Activated T-helper 1 cell treated with Interleukin-2 at 50 U/mL for 16 hours (primary cell): Measurements from ENCODE around the gene NOL4L.
A peak's percentile ranks its signal among the peaks of the same experiment; 100 is the strongest.
"Not testable (repeated sequence)": the region's sequence is repeated elsewhere in the genome, so short reads cannot be mapped to it uniquely, and the experiment has no call there.

Experiments used
- DNase-seq: peaks from one replicate; pipeline ENCODE4 v3.0.0-alpha.2; 2020; ENCODE audit warnings: low read depth

NOL4L gene

GRCh38 chr20:32507998-32508774, 76.9 kb downstream of the NOL4L start:
- DNase-seq = no peak

DNA sequence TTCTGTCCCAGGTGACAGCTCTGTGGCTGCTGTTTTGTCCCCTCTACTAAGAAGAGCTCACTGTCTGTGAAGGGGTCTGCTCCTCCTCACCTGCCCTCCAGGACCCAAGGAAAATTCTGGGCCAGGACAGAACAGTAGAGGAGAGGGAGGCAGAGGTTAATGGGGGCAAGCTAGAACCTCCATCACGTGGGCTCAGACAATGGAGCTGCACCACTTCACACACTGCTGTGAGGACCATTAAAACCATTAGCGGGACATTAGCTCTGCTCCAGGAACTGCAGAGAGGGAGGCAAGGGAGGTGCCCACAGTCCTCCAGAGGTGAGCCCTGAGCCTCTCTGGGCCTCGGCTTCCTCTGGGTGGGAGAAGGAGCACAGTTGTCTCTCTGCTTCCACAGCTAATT, 78.4 kb downstream of the NOL4L start:
- no peak for DNase-seq

GRCh38 chr20:32505723-32506473, 79.2 kb downstream of the NOL4L start:
- no peak for DNase-seq

DNA sequence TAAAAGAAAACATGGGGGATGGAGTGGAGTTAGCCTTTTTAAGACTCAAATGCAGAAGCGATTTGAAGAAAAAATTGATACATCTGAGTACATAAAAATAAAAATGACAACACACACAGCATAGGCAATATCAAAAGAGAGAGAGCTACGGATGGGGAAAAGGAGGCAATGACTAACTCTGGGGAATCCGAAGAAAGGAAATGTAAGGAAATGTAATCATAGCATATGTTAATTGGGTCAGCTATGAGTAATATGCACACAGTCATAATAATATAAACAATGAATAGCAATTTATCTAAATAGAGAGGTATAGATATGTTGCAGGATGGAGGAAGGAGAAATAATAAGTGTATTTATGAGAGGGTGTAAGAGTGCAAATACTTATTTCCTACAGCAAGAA, 83.4 kb downstream of the NOL4L start:
- DNase-seq = no peak

GRCh38 chr20:32497589-32498224, 87.4 kb downstream of the NOL4L start:
- no peak for DNase-seq

DNA sequence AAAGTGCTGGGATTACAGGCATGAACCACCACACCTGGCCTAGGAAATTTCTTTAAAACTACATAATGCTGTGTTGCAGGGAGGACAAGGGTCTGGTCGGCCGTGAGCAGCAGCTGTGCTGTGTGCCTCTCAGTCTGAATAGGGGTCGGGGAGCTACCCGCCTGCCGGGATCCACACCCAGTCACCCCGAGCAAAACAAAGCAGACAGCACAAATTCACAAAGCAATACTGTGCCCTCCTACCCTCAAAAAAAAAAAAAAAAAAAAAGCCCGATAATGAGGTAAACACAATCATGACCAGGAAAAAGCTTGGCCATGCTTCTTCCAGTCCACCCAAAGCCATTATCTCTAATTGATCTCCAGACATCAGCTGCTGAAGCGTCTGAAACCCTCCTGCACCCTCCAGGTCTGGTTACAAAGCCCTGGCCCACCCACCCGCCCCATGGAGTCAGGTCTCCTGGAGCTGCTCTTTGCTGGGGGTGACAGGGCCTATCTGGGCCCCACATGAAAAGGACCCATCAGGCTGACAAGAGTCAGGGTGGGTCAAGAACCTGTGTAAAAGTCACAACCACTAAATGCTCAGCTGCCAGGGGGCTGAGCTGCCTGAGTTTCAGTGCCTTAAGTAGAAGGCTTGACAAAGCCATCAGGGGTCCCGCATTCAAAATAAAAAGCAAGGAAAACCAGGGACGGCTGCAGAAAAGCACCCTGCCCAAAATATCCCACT, 88.2 kb downstream of the NOL4L start:
- DNase-seq = no peak

DNA sequence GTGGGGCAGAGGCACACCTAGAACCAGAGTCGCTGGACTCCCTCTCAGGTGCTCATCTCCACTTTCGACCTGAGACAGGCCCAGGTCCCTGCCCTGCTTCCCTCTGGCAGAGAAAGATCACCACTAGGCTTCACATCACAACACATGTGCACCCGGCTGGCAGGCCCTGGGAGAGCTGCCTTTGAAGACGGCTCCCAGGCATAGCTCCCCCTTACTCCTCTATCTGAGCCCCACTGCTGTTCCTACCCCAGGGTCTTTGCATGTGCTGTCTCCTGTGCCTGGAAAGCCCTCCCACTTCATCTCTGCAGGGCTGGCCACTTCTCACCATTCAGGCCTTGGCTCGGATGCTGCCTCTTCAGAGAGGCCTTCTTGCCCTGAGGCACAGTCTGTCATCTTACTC, 89.2 kb downstream of the NOL4L start:
- DNase-seq = no peak

DNA sequence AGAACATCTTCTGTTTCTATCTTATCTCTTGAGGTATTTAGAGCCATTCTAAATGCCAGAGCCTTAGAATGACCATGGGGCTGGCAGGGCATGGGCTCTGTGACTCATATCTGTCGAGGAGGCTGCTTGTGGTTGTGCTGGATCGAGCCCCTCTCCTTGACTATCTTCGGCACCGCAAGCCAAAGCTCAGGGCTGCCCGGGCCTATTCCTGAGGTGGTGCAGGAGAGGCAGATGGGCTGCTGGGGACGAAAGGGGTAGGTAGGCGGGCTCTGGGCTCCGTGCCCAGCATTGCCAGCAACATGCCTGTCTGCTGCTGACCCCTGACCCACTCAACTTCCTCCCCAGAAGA, 89.9 kb downstream of the NOL4L start:
- DNase-seq = no peak

- no peak for DNase-seq
Observed at GRCh38 chr20:32494483-32495216, 90.5 kb downstream of the NOL4L start.

DNA sequence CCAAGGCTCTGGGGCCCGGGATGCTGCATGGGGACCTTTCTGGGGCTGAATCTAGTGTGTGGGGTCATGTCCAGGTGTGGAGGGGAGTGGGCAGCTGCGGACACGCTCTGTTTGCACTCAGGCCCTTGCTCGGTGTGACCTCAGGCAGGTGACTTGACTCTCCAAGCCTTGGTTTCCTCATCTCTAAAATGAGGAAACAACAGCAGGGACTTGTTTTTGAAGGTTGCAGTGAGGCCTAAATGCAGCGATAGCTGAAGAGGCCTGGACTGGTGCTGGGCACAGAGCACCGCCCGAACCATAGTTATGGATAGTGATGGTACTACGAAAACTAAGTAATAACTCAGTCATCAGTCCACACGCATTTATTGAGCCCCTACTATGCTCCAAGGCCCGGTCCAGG, 91.8 kb downstream of the NOL4L start:
- no peak for DNase-seq

DNA sequence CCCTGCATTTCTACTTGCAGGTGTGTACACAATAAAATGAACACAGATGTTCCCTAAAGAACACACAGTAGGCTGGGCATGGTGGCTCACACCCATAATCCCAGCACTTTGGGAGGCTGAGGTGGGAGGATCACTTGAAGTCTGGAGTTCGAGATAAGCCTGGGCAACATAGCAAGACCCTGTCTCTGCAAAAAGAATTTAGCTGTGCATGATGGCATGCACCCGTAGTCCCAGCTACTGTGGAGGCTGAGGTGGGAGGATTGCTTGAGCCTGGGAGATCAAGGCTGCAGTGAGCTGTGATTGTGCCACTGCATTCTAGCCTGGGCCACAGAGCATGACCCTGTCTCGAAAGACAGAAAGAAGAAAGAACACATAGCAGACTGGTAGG, 93.4 kb downstream of the NOL4L start:
- not testable (repeated sequence) for DNase-seq

DNA sequence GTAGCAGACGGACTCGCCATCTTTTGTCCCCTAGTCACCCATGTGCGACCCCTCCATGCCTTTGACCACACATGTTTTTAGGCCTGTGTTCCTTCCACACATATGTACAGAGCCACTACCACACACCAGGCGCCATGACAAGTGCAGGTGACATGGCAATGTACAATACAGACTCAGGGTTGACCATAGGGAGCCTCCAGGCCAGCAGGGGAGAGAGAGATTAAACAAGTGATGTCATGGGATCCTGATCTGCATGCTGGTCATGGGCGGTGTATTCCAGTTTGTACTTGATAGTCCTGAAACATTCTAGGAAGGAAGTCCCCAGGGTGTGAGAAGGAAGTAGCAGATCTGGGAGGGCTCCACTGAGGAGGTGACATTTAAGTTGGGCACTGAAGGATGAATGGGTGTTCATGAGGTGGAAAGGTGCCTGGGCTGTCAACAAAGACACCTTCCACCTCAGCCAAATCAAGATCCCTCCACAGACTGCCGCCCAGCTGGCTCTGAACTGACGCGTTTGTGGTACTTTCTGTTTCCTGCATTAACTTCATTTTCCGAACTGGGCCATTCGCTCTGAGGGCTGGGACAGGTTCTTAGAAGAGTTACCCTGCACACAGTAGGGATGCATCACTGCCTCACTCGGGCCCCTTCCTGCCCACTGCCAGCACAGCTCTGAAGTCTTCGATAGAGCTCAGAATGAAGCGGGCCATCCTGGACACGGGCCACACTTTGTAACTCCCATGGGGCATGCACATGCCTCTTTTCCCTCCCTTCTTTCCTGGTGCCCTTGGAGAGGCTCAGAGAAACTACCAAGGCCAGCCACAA, 94.0 kb downstream of the NOL4L start:
- DNase-seq = no peak

GRCh38 chr20:32488066-32488838, 96.9 kb downstream of the NOL4L start:
- no peak for DNase-seq

GRCh38 chr20:32487381-32487780, 97.8 kb downstream of the NOL4L start:
- no peak for DNase-seq

- no peak for DNase-seq
Observed at GRCh38 chr20:32485770-32486478, 99.2 kb downstream of the NOL4L start.

DNA sequence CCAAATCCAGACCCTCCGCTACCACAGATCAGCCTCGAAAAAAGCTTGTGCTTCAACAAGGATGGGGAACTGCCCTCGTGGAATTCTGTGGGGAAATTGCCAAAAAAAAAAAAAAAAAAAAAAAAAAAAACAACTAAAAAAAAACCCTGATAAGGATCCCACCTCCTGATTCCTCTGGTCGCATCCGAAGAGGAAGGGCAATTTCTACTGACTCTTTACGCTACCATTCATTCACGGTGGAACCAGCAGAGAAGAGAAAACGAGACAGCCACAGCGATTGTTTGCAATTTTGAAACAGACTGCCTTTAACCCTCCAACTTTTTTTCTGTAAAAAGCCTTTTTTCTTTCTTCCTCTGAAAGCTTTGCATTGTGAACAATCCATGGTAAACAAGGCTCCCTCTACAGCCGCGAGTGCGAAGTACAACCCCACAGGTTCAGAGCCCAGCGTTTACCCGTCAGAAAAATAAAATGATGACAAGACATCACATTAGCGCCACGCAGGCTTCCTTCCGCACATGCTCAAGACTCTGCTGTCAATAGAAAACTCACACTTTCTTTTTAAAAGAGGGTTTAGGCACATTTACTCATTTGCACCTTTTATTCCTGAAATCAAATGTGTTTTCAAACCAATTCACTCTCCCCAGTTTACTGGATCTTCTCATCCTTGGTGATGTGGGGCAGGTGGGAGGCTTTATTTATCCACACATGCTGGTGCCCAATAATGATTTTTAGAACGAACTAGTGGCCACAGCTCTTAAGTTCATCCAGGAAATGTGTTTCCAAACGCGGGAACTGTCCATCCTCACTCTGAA, 100.0 kb downstream of the NOL4L start:
- peak; percentile 66 for DNase-seq

DNA sequence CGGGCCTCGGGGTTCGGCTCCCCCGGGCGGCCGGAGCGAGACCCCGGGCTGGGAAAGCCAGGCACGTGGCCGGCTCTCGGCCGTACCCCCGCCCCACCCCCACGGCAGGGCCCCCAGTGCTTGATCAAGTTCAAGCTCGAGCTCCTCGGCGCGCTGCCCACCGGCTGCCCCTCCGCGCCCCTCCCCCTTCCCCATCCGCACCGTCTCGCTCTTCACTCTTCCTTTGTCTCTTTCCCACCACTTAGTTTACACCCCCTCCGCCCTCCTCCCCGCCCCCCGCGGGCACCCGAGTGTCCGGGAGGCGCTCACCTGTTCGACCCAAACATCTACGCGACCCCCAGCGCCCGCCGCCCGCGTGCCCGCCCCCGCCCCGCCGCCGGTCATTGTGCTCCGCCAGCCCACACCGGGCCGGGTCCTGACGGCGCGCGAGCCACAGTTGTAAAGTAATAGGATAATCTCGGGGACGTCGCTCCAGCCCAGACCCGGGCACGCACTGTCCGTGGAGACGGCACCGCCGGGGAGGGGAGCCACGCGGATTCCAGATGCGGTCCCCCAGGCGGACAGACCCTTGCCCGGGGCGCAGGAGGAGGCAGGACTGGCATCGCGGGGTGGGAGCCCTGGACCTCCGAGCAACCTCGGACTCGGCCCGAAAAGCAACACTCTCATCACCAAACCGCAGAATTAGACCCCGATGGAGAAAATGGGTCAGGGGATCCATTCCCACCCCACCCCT, 100.7 kb downstream of the NOL4L start:
- no peak for DNase-seq
